ENCODE results near the gene PITPNC1. TPM values are rescaled to one million over a fixed set of nuclear protein-coding genes. Genes with fewer than 3 reads are reported as not detected.

Gene PITPNC1
- total and polyA plus RNA-seq, 2 donors (not counting 3 experiments of a cell fraction or from before 2014, with no cell fraction given) = 2.4 to 9.6 TPM

- Histone ChIP-seq H3K79me2 (ENCODE audit: control insufficient read depth, insufficient read depth, low read length) (no peaks in the 10 kb centered on the region), H3K27me3 (ENCODE audit: control insufficient read depth in 2 of 2, insufficient read depth in 2 of 2, low read length in 2 of 2) (no peaks in the 10 kb centered on the region), H3K4me2 (ENCODE audit: insufficient read depth, low read length) (no peak overlapping the region), H3K4me1 (ENCODE audit: control insufficient read depth, extremely low read depth, insufficient read depth, low read length) (peaks cover 10% of the 10 kb centered on the region), H3K9ac (replicated peaks; ENCODE audit: extremely low read depth, insufficient read depth, low read length) (no peak overlapping the region), H3K4me3 (replicated peaks in 1 of 3; ENCODE audit: insufficient read depth in 1 of 3, low read depth in 1 of 3, low read length in 3 of 3) (no peak overlapping the region), H4K20me1 (replicated peaks; ENCODE audit: control insufficient read depth, extremely low read depth, insufficient read depth, low read length) (no peaks in the 10 kb centered on the region), H3K36me3 (ENCODE audit: control insufficient read depth in 2 of 2, extremely low read depth in 1 of 2, insufficient read depth in 2 of 2, low read length in 2 of 2) (peaks cover 0 to 2% of the 10 kb centered on the region in 2 experiments), H3K27ac (ENCODE audit: insufficient read depth, low read depth, low read length) (no peak overlapping the region), H3K9me3 (replicated peaks; ENCODE audit: control insufficient read depth, insufficient read depth, low read length) (no peaks in the 10 kb centered on the region), H3K9me1 (replicated peaks; ENCODE audit: control insufficient read depth, extremely low read depth, insufficient read depth, low read length) (no peaks in the 10 kb centered on the region), H2AFZ (ENCODE audit: low read depth, low read length) (no peak overlapping the region)
- no peak for TF ChIP-seq CTCF (IDR thresholded peaks at IDR 0.05; ENCODE audit: extremely low read depth in 1 of 2, insufficient read depth in 1 of 2, low read depth in 1 of 2, low read length in 2 of 2)
- TF ChIP-seq POLR2AphosphoS5 (IDR thresholded peaks at IDR 0.05; ENCODE audit: insufficient read depth, low read depth, low read length) = no peak
- TF ChIP-seq EZH2 (IDR thresholded peaks at IDR 0.05; ENCODE audit: borderline replicate concordance, low read depth, low read length, severe bottlenecking) = no peak
- no peak for TF ChIP-seq MAX (IDR thresholded peaks at IDR 0.05; ENCODE audit: insufficient read depth, insufficient read length)
- TF ChIP-seq MYC (IDR thresholded peaks at IDR 0.05; ENCODE audit: low read depth, low read length) = no peak
- TF ChIP-seq POLR2A (IDR thresholded peaks at IDR 0.05; ENCODE audit: low read depth, low read length) = no peak
- TF ChIP-seq JUN (IDR thresholded peaks at IDR 0.05; ENCODE audit: borderline replicate concordance, insufficient read depth, insufficient read length, low read depth) = no peak
- no peak for TF ChIP-seq FOS (IDR thresholded peaks at IDR 0.05; ENCODE audit: borderline replicate concordance, insufficient read depth, low read length)
- TF ChIP-seq GATA2 (IDR thresholded peaks at IDR 0.05; ENCODE audit: insufficient read depth, insufficient read length, low read depth, low read length) = no peak
- dilution Hi-C loops (cut with MboI; ENCODE audit: extremely low pct_ligation_motif_present, low sequenced_read_pairs) = no loop called here
- no peak for DNase-seq (ENCODE audit: low read depth, low spot score)
- no TSS peak for BruUV-seq (replicated peaks)
- CTCF ChIA-PET = interaction anchor here (1.2 kb wide), 1 partner anchor 46 kb away, joined by 4 read pairs; no protein-coding TSS in a partner anchor
- POLR2A ChIA-PET = no interaction called here
- FAIRE-seq = no peak
- intact Hi-C loops (cut with micrococcal nuclease) = no loop called here
Observed at GRCh38 chr17:67335245-67335835, 41.7 kb upstream of the PITPNC1 start.

Measured in endothelial cell of umbilical vein (primary cell).